B cell (primary cell): ENCODE data around the gene NIPSNAP2. TPM values are rescaled to one million over a fixed set of nuclear protein-coding genes. Genes with fewer than 3 reads are reported as not detected.
"Not testable (repeated sequence)": the region's sequence is repeated elsewhere in the genome, so short reads cannot be mapped to it uniquely, and the experiment has no call there.

Source experiments
- ATAC-seq: fragments of 200-7000 bp; cut with Tn5 transposase; one replicate; pipeline ENCODE4 v1.10.0; 2021; ENCODE audit warnings: low read depth, mild to moderate bottlenecking, moderate number of reproducible peaks, moderate library complexity
- CTCF ChIA-PET: fragments of 350-600 bp; sonication (Branson Sonifier 250); formaldehyde crosslinking; loops from one replicate; lab custom pipeline; 2021; ENCODE audit warnings: antibody characterized with exemption, inconsistent platforms; lab: Charles Lee
- POLR2A ChIA-PET: fragments of 350-600 bp; sonication (Branson Sonifier 250); formaldehyde crosslinking; loops from one replicate; lab custom pipeline; 2021; ENCODE audit warnings: antibody characterized with exemption; lab: Charles Lee
- DNase-seq: peaks from one replicate; pipeline ENCODE4 v3.0.0; 2013
- H2AFZ ChIP-seq: 2 replicates; pipeline ENCODE4 v1.6.1; 2012; ENCODE audit warnings: mild to moderate bottlenecking, low read depth, low read length; ENCODE audit not compliant: insufficient read depth, poor library complexity, severe bottlenecking
- H3K27ac ChIP-seq, 2 donors: 1 replicate in 1 of 2; 2 replicates in 1 of 2; pipeline ENCODE4 v1.5.1; 2012 to 2013; ENCODE audit warnings: low read length in 2 of 2, mild to moderate bottlenecking in 2 of 2, moderate library complexity in 1 of 2
- H3K27me3 ChIP-seq, 4 experiments: fragments of 200-600 bp in 1 of 4; sonication (generic) in 1 of 4; replicated peaks in 1 of 4; 1 replicate in 2 of 4; 2 replicates in 2 of 4; pipeline versions ENCODE4 v1.6.1 to v1.7.0; 2013 to 2016; ENCODE audit warnings: low read length in 3 of 4, mild to moderate bottlenecking in 2 of 4, mixed read lengths in 1 of 4, moderate library complexity in 1 of 4; ENCODE audit not compliant: insufficient read depth in 4 of 4, control insufficient read depth in 3 of 4; ENCODE audit errors: control extremely low read depth in 1 of 4
- H3K36me3 ChIP-seq, 2 experiments: replicated peaks in 1 of 2; 1 replicate in 1 of 2; 2 replicates in 1 of 2; pipeline versions ENCODE4 v1.6.1 to v1.7.1; 2013; ENCODE audit warnings: low read length in 1 of 2; ENCODE audit not compliant: insufficient read depth in 2 of 2, control insufficient read depth in 1 of 2; ENCODE audit errors: control extremely low read depth in 1 of 2, extremely low read depth in 1 of 2
- H3K4me1 ChIP-seq, 2 donors: fragments of 200-600 bp in 1 of 2; sonication (generic) in 1 of 2; 1 replicate in 1 of 2; 2 replicates in 1 of 2; pipeline versions ENCODE4 v1.5.1 to v1.6.1; 2013 to 2017; ENCODE audit warnings: low read length in 2 of 2; ENCODE audit not compliant: control insufficient read depth in 2 of 2, insufficient read depth in 2 of 2
- H3K4me2 ChIP-seq: replicated peaks from 2 replicates; pipeline ENCODE3; 2012; ENCODE audit warnings: mild to moderate bottlenecking, low read depth, low read length; ENCODE audit not compliant: poor library complexity, severe bottlenecking
- H3K4me3 ChIP-seq, 5 experiments: fragments of 200-600 bp in 1 of 5; sonication (generic) in 1 of 5; 1 replicate in 3 of 5; 2 replicates in 2 of 5; pipeline versions ENCODE4 v1.5.1 to v1.7.0; 2011 to 2016; ENCODE audit warnings: low read length in 4 of 5, mild to moderate bottlenecking in 4 of 5, low read depth in 2 of 5, control low read depth in 1 of 5, moderate library complexity in 1 of 5; ENCODE audit not compliant: insufficient read depth in 1 of 5; ENCODE audit errors: control extremely low read depth in 1 of 5, extremely low read depth in 1 of 5
- H3K79me2 ChIP-seq: fragments of 200-600 bp; sonication (generic); one replicate; pipeline ENCODE4 v1.6.0; 2016; ENCODE audit warnings: low read length; ENCODE audit not compliant: control insufficient read depth, insufficient read depth
- H3K9ac ChIP-seq: fragments of 200-600 bp; sonication (generic); 2 replicates; pipeline ENCODE4 v1.6.1; 2017; ENCODE audit warnings: mild to moderate bottlenecking, low read length, moderate library complexity
- H3K9me3 ChIP-seq, 3 donors: one replicate each; pipeline versions ENCODE4 v1.6.1 to v1.7.1; 2013; ENCODE audit warnings: low read length in 2 of 3; ENCODE audit not compliant: control insufficient read depth in 2 of 3, insufficient read depth in 1 of 3; ENCODE audit errors: control extremely low read depth in 1 of 3
- H4K20me1 ChIP-seq: 2 replicates; pipeline ENCODE4 v1.6.0; 2012; ENCODE audit warnings: mild to moderate bottlenecking, low read length; ENCODE audit not compliant: insufficient read depth, control insufficient read depth, poor library complexity, severe bottlenecking
- H3K27ac Mint-ChIP-seq: one replicate; pipeline ENCODE4 v1.8.0; 2021; ENCODE audit warnings: mixed read lengths
- H3K27me3 Mint-ChIP-seq: one replicate; pipeline ENCODE4 v1.8.0; 2021; ENCODE audit warnings: mixed read lengths
- H3K4me1 Mint-ChIP-seq: one replicate; pipeline ENCODE4 v1.8.0; 2021; ENCODE audit warnings: mixed read lengths
- H3K4me3 Mint-ChIP-seq: one replicate; pipeline ENCODE4 v1.8.0; 2021; ENCODE audit warnings: mixed read lengths
- H3K9me3 Mint-ChIP-seq: one replicate; pipeline ENCODE4 v1.8.0; 2022; ENCODE audit warnings: mixed read lengths; ENCODE audit not compliant: insufficient read depth
- EZH2 ChIP-seq: IDR thresholded peaks from 2 replicates; pipeline ENCODE4 v1.6.1; 2012; ENCODE audit warnings: borderline replicate concordance, low read depth, mild to moderate bottlenecking, moderate library complexity, low read length; ENCODE audit not compliant: insufficient read depth, poor library complexity, severe bottlenecking
- WGBS: methylation state at CpG from one replicate; pipeline ENCODE4 v1.1.5; 2013; ENCODE audit warnings: missing lambda C conversion rate; ENCODE audit not compliant: insufficient coverage; 5-methylcytosine and 5-hydroxymethylcytosine counted together
- intact Hi-C: fragments of 100-400 bp; cut with micrococcal nuclease; formaldehyde crosslinking; loops from one replicate; pipeline ENCODE4 v1.10.0; 2022
- polyA plus RNA-seq: library from polyadenylated mRNA; depleted of rRNA; stranded (reverse); fragments of >200 nt; gene quantifications from 2 replicates; pipeline ENCODE4 v1.2.3, GENCODE V29; 2012
- total RNA-seq, 2 donors: library from RNA; stranded (reverse); fragments of 120-200 nt in 1 of 2; gene quantifications; 1 replicate in 1 of 2; 2 replicates in 1 of 2; pipeline versions ENCODE4 v1.2.3 to v1.2.4, GENCODE V29; 2013 to 2022
- TF ChIP-seq, protein P1 (sequence below): fragments of 200-600 bp; IDR thresholded peaks from one replicate; pipeline ENCODE4 v1.8.0; 2022; ENCODE audit warnings: antibody characterized with exemption, mild to moderate bottlenecking

The NIPSNAP2 gene
- total and polyA plus RNA-seq, 2 donors (not counting 1 experiment from before 2014, with no cell fraction given), result 19.6 to 40.4 TPM

DNA sequence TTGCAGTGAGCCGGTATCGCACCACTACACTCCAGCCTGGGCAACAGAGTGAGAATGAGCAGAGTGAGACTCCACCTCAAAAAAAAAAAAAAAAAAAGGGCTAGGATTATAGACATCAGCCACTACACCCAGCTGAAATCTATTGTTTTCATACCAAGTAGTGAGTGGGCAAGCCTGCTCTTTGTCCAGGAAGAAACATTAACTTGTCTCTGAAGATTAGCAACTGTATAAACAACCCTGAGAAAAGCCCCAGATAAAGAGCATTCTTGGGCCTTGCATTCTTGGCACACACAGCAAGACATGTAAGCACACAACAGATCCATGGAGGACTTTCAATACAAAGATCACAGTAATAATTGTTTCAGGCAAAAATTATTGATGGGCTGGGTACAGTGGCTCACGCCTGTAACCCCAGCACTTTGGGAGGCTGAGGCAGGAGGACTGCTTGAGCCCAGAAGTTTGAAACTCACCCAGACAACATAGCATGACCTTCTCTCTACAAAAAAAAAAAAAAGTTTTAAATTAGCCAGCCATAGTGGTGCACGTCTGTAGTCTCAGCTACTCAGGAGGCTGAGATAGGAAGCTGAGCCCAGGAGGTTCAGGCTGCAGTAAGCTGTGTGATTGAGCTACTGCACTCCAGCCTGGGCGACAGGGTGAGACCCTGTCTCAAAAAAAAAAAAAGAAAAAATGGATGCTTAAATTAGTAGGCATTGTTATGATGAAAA is 82.5 kb downstream of the NIPSNAP2 start:
- ChIA-PET POLR2A (no interaction called here), CTCF (no interaction called here)
- peaks cover 13% of the 10 kb centered on the region for H3K4me1 Mint-ChIP-seq
- H3K9me3 Mint-ChIP-seq, result no peaks in the 10 kb centered on the region
- Histone ChIP-seq H3K4me1 (peaks cover 7 to 11% of the 10 kb centered on the region in 2 donors), H3K27ac (no peak overlapping the region), H3K4me2 (no peak overlapping the region), H3K9ac (no peak overlapping the region), H3K36me3 (no peaks in the 10 kb centered on the region), H3K9me3 (no peaks in the 10 kb centered on the region), H3K27me3 (no peaks in the 10 kb centered on the region), H2AFZ (no peak overlapping the region), H3K4me3 (no peak overlapping the region), H3K79me2 (peaks cover 4% of the 10 kb centered on the region), H4K20me1 (no peaks in the 10 kb centered on the region)
- no peak for ATAC-seq
- TF ChIP-seq EZH2, result no peak
- TF ChIP-seq, protein P1, sequence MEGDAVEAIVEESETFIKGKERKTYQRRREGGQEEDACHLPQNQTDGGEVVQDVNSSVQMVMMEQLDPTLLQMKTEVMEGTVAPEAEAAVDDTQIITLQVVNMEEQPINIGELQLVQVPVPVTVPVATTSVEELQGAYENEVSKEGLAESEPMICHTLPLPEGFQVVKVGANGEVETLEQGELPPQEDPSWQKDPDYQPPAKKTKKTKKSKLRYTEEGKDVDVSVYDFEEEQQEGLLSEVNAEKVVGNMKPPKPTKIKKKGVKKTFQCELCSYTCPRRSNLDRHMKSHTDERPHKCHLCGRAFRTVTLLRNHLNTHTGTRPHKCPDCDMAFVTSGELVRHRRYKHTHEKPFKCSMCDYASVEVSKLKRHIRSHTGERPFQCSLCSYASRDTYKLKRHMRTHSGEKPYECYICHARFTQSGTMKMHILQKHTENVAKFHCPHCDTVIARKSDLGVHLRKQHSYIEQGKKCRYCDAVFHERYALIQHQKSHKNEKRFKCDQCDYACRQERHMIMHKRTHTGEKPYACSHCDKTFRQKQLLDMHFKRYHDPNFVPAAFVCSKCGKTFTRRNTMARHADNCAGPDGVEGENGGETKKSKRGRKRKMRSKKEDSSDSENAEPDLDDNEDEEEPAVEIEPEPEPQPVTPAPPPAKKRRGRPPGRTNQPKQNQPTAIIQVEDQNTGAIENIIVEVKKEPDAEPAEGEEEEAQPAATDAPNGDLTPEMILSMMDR, result no peak
- WGBS, result 100% methylated on average over 1 of the region's 5 CpGs
- H3K27me3 Mint-ChIP-seq, result no peaks in the 10 kb centered on the region
- DNase-seq, result no peak
- H3K4me3 Mint-ChIP-seq, result no peak overlapping the region
- no peak overlapping the region for H3K27ac Mint-ChIP-seq
- intact Hi-C loops, result no loop called here

DNA sequence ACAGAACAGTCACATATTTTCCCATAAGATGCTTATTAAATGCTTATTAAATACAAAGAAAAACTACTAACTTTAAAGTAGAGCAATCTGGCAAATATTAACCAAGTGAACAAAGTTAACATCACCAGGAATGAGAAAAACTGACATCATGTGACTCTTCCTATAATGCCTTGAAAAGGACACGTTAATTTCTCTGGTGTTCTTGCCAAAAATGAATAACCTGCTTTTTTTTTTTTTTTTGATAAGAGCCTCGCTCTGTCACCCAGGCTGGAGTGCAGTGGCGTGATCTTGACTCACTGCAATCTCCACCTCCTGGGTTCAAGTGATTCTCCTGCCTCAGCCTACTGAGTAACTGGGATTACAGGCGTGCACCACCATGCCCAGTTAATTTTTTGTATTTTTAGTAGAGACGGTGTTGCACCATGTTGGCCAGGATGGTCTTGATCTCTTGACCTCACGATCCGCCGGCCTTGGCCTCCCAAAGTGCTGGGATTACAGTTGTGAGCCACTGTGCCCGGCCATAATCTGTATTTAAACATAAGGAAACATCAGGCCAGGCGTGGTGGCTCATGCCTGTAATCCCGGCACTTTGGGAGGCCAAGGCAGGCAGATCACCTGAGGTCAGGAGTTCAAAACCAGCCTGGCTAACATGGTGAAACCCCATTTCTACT is 83.2 kb downstream of the NIPSNAP2 start:
- H3K27me3 ChIP-seq, H3K9me3 Mint-ChIP-seq, H2AFZ ChIP-seq, intact Hi-C loops, H3K36me3 ChIP-seq, CTCF ChIA-PET, H3K9ac ChIP-seq, H3K4me3 Mint-ChIP-seq, H3K27ac ChIP-seq, H3K27ac Mint-ChIP-seq, H3K4me2 ChIP-seq, H3K27me3 Mint-ChIP-seq, ATAC-seq, DNase-seq, H3K9me3 ChIP-seq, H3K4me3 ChIP-seq, POLR2A ChIA-PET, H4K20me1 ChIP-seq: not testable (repeated sequence)
- WGBS, result 94% methylated on average over 9 of the region's 11 CpGs
- Histone ChIP-seq H3K4me1 (peaks cover 11 to 17% of the 10 kb centered on the region in 2 donors), H3K79me2 (peaks cover 11% of the 10 kb centered on the region)
- peaks cover 16% of the 10 kb centered on the region for H3K4me1 Mint-ChIP-seq
